ENCODE measurements around the gene EIF4G3.

- TF ChIP-seq REST (IDR thresholded peaks at IDR 0.05; ENCODE audit: insufficient read depth in 1 of 2, low read depth in 2 of 2, low read length in 2 of 2) (no peak), POLR2AphosphoS5 (IDR thresholded peaks at IDR 0.05; ENCODE audit: low read depth, low read length) (no peak), SIN3A (IDR thresholded peaks at IDR 0.05; ENCODE audit: borderline replicate concordance, insufficient read depth, low read length) (no peak), TAF1 (IDR thresholded peaks at IDR 0.05; ENCODE audit: borderline replicate concordance, insufficient read depth, low read length) (no peak), FOXP2 (optimal IDR thresholded peaks at IDR 0.05; ENCODE audit: borderline replicate concordance, extremely low read depth, extremely low read length, insufficient read depth) (no peak)
Measured at GRCh38 chr1:21105807-21106206, 70.9 kb downstream of the EIF4G3 start.
